Caco-2 (cell line): ENCODE measurements around the gene PDK2. TPM values are rescaled to one million over a fixed set of nuclear protein-coding genes. Genes with fewer than 3 reads are reported as not detected.

ENCODE experiments used
- BruUV-seq: library from RNA; stranded (reverse); fragments of 400-500 nt; replicated peaks from 2 replicates; lab custom pipeline; 2021; lab: Mats Ljungman, UMichigan
- CTCF ChIA-PET: fragments of 300-600 bp; sonication (Branson Sonifier 250); formaldehyde crosslinking; loops from one replicate; lab custom pipeline; 2022; ENCODE audit warnings: antibody characterized with exemption; lab: Charles Lee
- POLR2A ChIA-PET: fragments of 300-600 bp; sonication (Branson Sonifier 250); formaldehyde crosslinking; loops from one replicate; lab custom pipeline; 2022; ENCODE audit warnings: antibody characterized with exemption; lab: Charles Lee
- DNase-seq, 2 experiments: peaks; one replicate each; pipeline versions ENCODE4 v3.0.0 to v3.0.0-alpha.2; 2020 to 2022
- H3K27me3 ChIP-seq: replicated peaks from 2 replicates; pipeline ENCODE4 v1.6.0; 2011; ENCODE audit warnings: low read length; ENCODE audit not compliant: control insufficient read depth, insufficient read depth
- H3K36me3 ChIP-seq: 2 replicates; pipeline ENCODE4 v1.5.1; 2011; ENCODE audit warnings: low read length; ENCODE audit not compliant: control insufficient read depth, insufficient read depth
- H3K4me1 ChIP-seq: fragments of 250-450 bp; sonication (Bioruptor Pico); 2 replicates; pipeline ENCODE4 v1.5.1; 2020; ENCODE audit warnings: mild to moderate bottlenecking
- H3K4me3 ChIP-seq: 2 replicates; pipeline ENCODE4 v1.5.1; 2011; ENCODE audit warnings: low read depth, mild to moderate bottlenecking, control low read depth, low read length
- H3K9me3 ChIP-seq: fragments of 250-450 bp; sonication (Bioruptor Pico); 2 replicates; pipeline ENCODE4 v1.5.1; 2020; ENCODE audit warnings: mild to moderate bottlenecking, moderate library complexity
- H3K27ac Mint-ChIP-seq: one replicate; pipeline ENCODE4 v1.8.0; 2022; ENCODE audit warnings: mixed read lengths; ENCODE audit not compliant: unreplicated experiment
- H3K27me3 Mint-ChIP-seq: one replicate; pipeline ENCODE4 v1.8.0; 2022; ENCODE audit warnings: mixed read lengths; ENCODE audit not compliant: insufficient read depth, unreplicated experiment
- H3K36me3 Mint-ChIP-seq: one replicate; pipeline ENCODE4 v1.8.0; 2022; ENCODE audit warnings: mild to moderate bottlenecking, mixed read lengths; ENCODE audit not compliant: insufficient read depth, unreplicated experiment
- H3K4me1 Mint-ChIP-seq: one replicate; pipeline ENCODE4 v1.8.0; 2022; ENCODE audit warnings: low read depth, mixed read lengths; ENCODE audit not compliant: unreplicated experiment
- H3K4me3 Mint-ChIP-seq: one replicate; pipeline ENCODE4 v1.8.0; 2022; ENCODE audit warnings: mild to moderate bottlenecking, moderate library complexity, mixed read lengths; ENCODE audit not compliant: unreplicated experiment
- H3K9me3 Mint-ChIP-seq: one replicate; pipeline ENCODE4 v1.8.0; 2022; ENCODE audit warnings: mixed read lengths; ENCODE audit not compliant: unreplicated experiment
- intact Hi-C: fragments of 100-400 bp; cut with micrococcal nuclease; formaldehyde crosslinking; loops from one replicate; pipeline ENCODE4 v1.10.0; 2022; ENCODE audit not compliant: unreplicated experiment
- total RNA-seq: library from RNA; stranded (reverse); gene quantifications from 2 replicates; pipeline ENCODE4 v1.2.3, GENCODE V29; 2022
- TF ChIP-seq, protein P1 (sequence below), 2 experiments: fragments of 200-600 bp in 1 of 2; IDR thresholded peaks; 1 replicate in 1 of 2; 2 replicates in 1 of 2; pipeline versions ENCODE4 v1.5.1 to v1.8.0; 2011 to 2022; ENCODE audit warnings: antibody characterized with exemption in 1 of 2, control low read depth in 1 of 2, inconsistent platforms in 1 of 2, low read depth in 1 of 2, low read length in 1 of 2, mild to moderate bottlenecking in 1 of 2, moderate library complexity in 1 of 2; ENCODE audit not compliant: insufficient read depth in 1 of 2, severe bottlenecking in 1 of 2, unreplicated experiment in 1 of 2

PDK2 gene
- total RNA-seq, 1 experiment from 2014 or later: 10.5 TPM

DNA sequence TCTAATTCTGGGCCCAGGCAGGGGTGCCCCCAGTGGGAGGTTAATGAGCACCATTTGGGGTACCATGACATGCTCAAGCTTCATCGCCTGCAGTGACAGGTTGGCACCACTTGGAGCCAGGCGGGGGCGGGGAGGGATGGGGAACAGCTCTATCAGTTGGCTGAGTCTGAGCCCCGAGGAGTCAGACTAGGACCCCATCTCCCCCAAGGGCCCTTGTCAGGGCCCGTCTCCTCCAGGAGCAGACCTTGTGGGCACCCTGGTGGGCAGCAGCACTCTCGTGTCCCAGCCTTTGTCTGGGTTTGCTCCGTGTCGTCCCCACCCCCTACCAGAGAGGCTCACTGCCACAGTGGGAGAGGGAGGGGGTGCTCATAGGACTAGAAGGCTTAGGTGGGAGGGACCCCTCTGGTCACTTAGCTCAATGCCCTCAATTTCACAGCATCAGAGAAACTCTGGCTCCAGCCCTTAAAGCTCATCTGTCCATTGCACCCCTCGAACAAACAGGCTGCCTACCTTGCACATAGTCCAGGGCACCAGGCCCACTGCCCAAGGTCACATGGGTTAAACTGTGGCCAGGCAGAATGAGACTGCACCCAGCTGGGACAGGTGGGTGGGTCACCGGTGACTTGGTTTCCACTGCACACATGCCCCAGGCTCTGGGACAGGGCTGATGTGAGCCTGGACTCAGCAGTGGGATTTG is 51.2 kb downstream of the PDK2 start:
- no peaks in the 10 kb centered on the region for H3K27me3 Mint-ChIP-seq
- Histone ChIP-seq H3K4me1 (peaks cover 26% of the 10 kb centered on the region), H3K36me3 (peaks cover 9% of the 10 kb centered on the region; the same call in 1 of the 2 replicates), H3K27me3 (no peaks in the 10 kb centered on the region), H3K9me3 (no peaks in the 10 kb centered on the region), H3K4me3 (no peak overlapping the region)
- intact Hi-C loops: loop anchor here (2.0 kb wide), 1 partner anchor 14 kb away; no protein-coding TSS in a partner anchor
- no peaks in the 10 kb centered on the region for H3K9me3 Mint-ChIP-seq
- H3K4me3 Mint-ChIP-seq: no peak overlapping the region
- BruUV-seq: no TSS peak
- no peak for DNase-seq
- H3K27ac Mint-ChIP-seq: no peak overlapping the region
- peaks cover 29% of the 10 kb centered on the region for H3K4me1 Mint-ChIP-seq
- peaks cover 26% of the 10 kb centered on the region for H3K36me3 Mint-ChIP-seq
- ChIA-PET POLR2A (no interaction called here), CTCF (interaction anchor here (0.6 to 1.0 kb wide), 3 partner anchors 27 to 1442 kb away, joined by 3 to 4 read pairs (median 4); no protein-coding TSS in a partner anchor)
- TF ChIP-seq, protein P1, sequence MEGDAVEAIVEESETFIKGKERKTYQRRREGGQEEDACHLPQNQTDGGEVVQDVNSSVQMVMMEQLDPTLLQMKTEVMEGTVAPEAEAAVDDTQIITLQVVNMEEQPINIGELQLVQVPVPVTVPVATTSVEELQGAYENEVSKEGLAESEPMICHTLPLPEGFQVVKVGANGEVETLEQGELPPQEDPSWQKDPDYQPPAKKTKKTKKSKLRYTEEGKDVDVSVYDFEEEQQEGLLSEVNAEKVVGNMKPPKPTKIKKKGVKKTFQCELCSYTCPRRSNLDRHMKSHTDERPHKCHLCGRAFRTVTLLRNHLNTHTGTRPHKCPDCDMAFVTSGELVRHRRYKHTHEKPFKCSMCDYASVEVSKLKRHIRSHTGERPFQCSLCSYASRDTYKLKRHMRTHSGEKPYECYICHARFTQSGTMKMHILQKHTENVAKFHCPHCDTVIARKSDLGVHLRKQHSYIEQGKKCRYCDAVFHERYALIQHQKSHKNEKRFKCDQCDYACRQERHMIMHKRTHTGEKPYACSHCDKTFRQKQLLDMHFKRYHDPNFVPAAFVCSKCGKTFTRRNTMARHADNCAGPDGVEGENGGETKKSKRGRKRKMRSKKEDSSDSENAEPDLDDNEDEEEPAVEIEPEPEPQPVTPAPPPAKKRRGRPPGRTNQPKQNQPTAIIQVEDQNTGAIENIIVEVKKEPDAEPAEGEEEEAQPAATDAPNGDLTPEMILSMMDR (IDR thresholded peaks at IDR 0.05; ENCODE audit: insufficient read depth in 1 of 2, low read depth in 1 of 2, low read length in 1 of 2, severe bottlenecking in 1 of 2, unreplicated experiment in 1 of 2): peak in 1 of 2 experiments; percentile 26

DNA sequence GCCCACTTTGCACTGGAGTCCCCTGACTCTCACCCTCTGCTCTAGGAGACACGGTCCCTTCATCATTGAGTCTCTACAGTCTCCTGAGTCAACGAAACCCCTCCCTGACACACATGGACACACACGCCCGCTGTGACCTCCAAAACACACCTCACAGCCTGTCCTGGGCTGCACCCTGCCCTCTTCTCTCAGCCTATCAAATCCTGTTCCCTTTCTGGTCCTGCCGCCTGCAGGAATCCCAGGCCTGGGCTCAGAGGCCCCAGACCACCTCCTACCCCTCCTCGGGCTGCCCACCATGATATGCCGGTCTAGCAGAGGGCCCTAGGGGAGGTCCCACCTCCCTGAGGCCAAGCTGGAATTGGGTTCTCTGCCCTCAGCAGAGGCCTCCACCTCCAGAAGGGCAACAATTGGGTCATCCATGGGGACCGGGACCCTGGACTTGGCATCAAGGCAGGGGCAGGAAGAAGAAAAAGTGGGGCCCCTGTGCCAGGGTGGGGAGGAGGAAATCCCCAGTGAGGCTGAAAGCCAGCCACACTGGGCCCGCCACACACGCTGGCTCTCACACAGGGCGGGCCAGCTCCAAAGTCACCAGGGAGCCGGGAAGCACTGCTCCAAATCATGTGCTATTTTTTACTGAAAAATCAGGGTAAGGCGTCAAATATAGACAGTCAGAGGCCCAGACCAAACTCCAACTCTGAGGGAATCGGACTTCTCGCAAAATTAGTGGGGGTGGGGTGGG is 51.9 kb downstream of the PDK2 start:
- H3K36me3 ChIP-seq: peaks cover 9% of the 10 kb centered on the region; the same call in 1 of the 2 replicates
- TF ChIP-seq, protein P1 (IDR thresholded peaks at IDR 0.05; ENCODE audit: insufficient read depth in 1 of 2, low read depth in 1 of 2, low read length in 1 of 2, severe bottlenecking in 1 of 2, unreplicated experiment in 1 of 2): no peak
- peaks cover 27% of the 10 kb centered on the region for H3K4me1 ChIP-seq

DNA sequence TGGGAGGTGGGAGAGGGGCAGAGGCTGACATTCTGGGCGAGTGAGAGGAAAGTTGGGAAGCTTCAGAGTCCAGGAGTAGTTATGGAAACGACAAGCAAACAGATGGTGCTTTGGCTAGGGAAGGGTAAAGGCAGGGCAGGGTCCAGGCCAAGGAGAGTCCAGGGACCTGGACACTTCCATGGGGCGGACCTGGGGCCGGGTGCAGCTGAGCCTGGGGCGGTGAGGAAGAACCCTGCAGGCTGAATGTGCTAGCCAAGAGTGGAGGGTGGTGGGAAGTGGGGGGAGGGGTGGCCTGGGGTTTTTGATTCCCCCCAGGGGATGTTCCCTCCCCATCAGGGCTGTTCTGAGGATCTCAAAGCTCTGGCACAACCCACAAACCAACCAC is 52.7 kb downstream of the PDK2 start:
- Histone ChIP-seq H3K27me3 (no peaks in the 10 kb centered on the region), H3K4me1 (peaks cover 34% of the 10 kb centered on the region), H3K4me3 (peak overlapping the region; percentile 3; the same call in 1 of the 2 replicates), H3K9me3 (no peaks in the 10 kb centered on the region), H3K36me3 (peaks cover 9% of the 10 kb centered on the region; the same call in 1 of the 2 replicates)
- TF ChIP-seq, protein P1 (IDR thresholded peaks at IDR 0.05; ENCODE audit: insufficient read depth in 1 of 2, low read depth in 1 of 2, low read length in 1 of 2, severe bottlenecking in 1 of 2, unreplicated experiment in 1 of 2): no peak
- Mint-ChIP-seq H3K27me3 (no peaks in the 10 kb centered on the region), H3K4me3 (peak overlapping the region; percentile 81), H3K36me3 (peaks cover 20% of the 10 kb centered on the region), H3K27ac (peak overlapping the region; percentile 77), H3K9me3 (no peaks in the 10 kb centered on the region), H3K4me1 (peaks cover 39% of the 10 kb centered on the region)
- POLR2A ChIA-PET: interaction anchor here (0.6 to 0.7 kb wide), 2 partner anchors 258 to 388 kb away, joined by 4 to 9 read pairs; no protein-coding TSS in a partner anchor
- CTCF ChIA-PET: interaction anchor here (0.6 to 2.2 kb wide), 10 partner anchors 9 to 278 kb away, joined by 3 to 8 read pairs (median 4); no protein-coding TSS in a partner anchor
- BruUV-seq: no TSS peak
- DNase-seq: peak in 1 of 2 experiments; percentile 74
- intact Hi-C loops: loop anchor here (1.0 to 2.0 kb wide), 2 partner anchors 8 to 15 kb away; no protein-coding TSS in a partner anchor

More for the DNA sequence above, 51.9 kb downstream of the PDK2 start:
- H3K4me1 Mint-ChIP-seq: peaks cover 32% of the 10 kb centered on the region
- no peaks in the 10 kb centered on the region for H3K27me3 Mint-ChIP-seq
- no peak overlapping the region; the same call in 1 of the 2 replicates for H3K4me3 ChIP-seq
- no peaks in the 10 kb centered on the region for H3K27me3 ChIP-seq
- no peaks in the 10 kb centered on the region for H3K9me3 Mint-ChIP-seq
- peak overlapping the region; percentile 77 for H3K27ac Mint-ChIP-seq
- ChIA-PET CTCF (interaction anchor here (0.6 to 1.5 kb wide), 7 partner anchors 8 to 245 kb away, joined by 3 to 8 read pairs (median 5); no protein-coding TSS in a partner anchor), POLR2A (interaction anchor here (0.5 to 0.6 kb wide), 2 partner anchors 197 to 388 kb away, joined by 9 to 14 read pairs; no protein-coding TSS in a partner anchor)
- peaks cover 21% of the 10 kb centered on the region for H3K36me3 Mint-ChIP-seq
- intact Hi-C loops: loop anchor here (2.0 kb wide), 1 partner anchor 14 kb away; no protein-coding TSS in a partner anchor
- no peaks in the 10 kb centered on the region for H3K9me3 ChIP-seq
- DNase-seq: no peak
- H3K4me3 Mint-ChIP-seq: peak overlapping the region; percentile 81
- BruUV-seq: no TSS peak
